ENCODE measurements around the gene WWC1. TPM values are rescaled to one million over a fixed set of nuclear protein-coding genes. Genes with fewer than 3 reads are reported as not detected.

WWC1 gene
- total RNA-seq, 1 experiment from 2014 or later: 52.6 TPM

GRCh38 chr5:168359820-168360460 is 68.5 kb downstream of the WWC1 start:
- ChIA-PET RAD21 (ENCODE audit: low non-redundant PET in 1 of 2, low total read pairs in 2 of 2, uncharacterized antibody in 2 of 2, unreplicated experiment in 2 of 2) (interaction anchor here in 1 of 2 experiments (0.6 kb wide), 1 partner anchor 31 kb away, joined by 5 read pairs; no protein-coding TSS in a partner anchor), POLR2A (interaction anchor here (0.7 kb wide), 1 partner anchor 35 kb away, joined by 3 read pairs; no protein-coding TSS in a partner anchor), CTCF (no interaction called here)
- peaks cover 93% of the 10 kb centered on the region for H3K79me2 ChIP-seq (ENCODE audit: insufficient read depth, low read length)
- peaks cover 5% of the 10 kb centered on the region; the same call in 1 of the 2 replicates for H4K20me1 ChIP-seq (ENCODE audit: insufficient read depth)
- peaks cover 33 to 85% of the 10 kb centered on the region in 2 experiments for H3K4me1 ChIP-seq (ENCODE audit: control insufficient read depth in 1 of 2, insufficient read depth in 2 of 2, low read length in 2 of 2)
- H3K27me3 ChIP-seq (ENCODE audit: insufficient read depth, low read length): no peaks in the 10 kb centered on the region
- ATAC-seq (peak; percentile 65), DNase-seq (ENCODE audit: low read depth, low spot score) (peak; percentile 57)
- 0 out of 2 replicates have a peak overlapping the region, but pooled peaks have one; percentile 3 for H3K9ac ChIP-seq (ENCODE audit: low read length)
- H2AFZ ChIP-seq (ENCODE audit: low read depth, low read length, poor library complexity, severe bottlenecking): no peak overlapping the region
- no peaks in the 10 kb centered on the region for H3K36me3 ChIP-seq (ENCODE audit: control insufficient read depth in 1 of 2, insufficient read depth in 2 of 2, low read length in 2 of 2)
- peak overlapping the region in 1 of 2 experiments; percentile 23; a peak in 1 of 4 replicates for H3K4me3 ChIP-seq (replicated peaks in 1 of 2; ENCODE audit: low read depth in 1 of 2, low read length in 2 of 2)
- H3K27ac ChIP-seq (ENCODE audit: low read depth, low read length): no peak overlapping the region
- peak overlapping the region; percentile 55 for H3K4me2 ChIP-seq (ENCODE audit: low read length)
- H3K9me2 ChIP-seq (ENCODE audit: insufficient read depth): no peaks in the 10 kb centered on the region
- H3K9me3 ChIP-seq (ENCODE audit: control insufficient read depth in 1 of 2, insufficient read depth in 1 of 2, low read depth in 1 of 2, low read length in 2 of 2): no peaks in the 10 kb centered on the region
- intact Hi-C loops (cut with micrococcal nuclease): no loop called here
- BruUV-seq (replicated peaks): no TSS peak
- TF ChIP-seq ZFX (IDR thresholded peaks at IDR 0.05) (no peak), CTCF (IDR thresholded peaks at IDR 0.05 in 2 of 3, conservative IDR thresholded peaks at IDR 0.05 in 1 of 3; ENCODE audit: borderline replicate concordance in 1 of 3, insufficient read depth in 1 of 3, low read depth in 2 of 3, low read length in 2 of 3) (no peak), TCF7L2 (IDR thresholded peaks at IDR 0.05; ENCODE audit: borderline replicate concordance, extremely low read depth, insufficient read depth, insufficient read length) (no peak), MAX (IDR thresholded peaks at IDR 0.05) (0 out of 2 replicates have a peak, but pooled peaks have one; percentile 14), CEBPB (IDR thresholded peaks at IDR 0.05; ENCODE audit: low read depth) (0 out of 2 replicates have a peak, but pooled peaks have one; percentile 38), EZH2 (IDR thresholded peaks at IDR 0.05) (no peak), ELF1 (IDR thresholded peaks at IDR 0.05; ENCODE audit: borderline replicate concordance, low read depth) (no peak), EGR1 (IDR thresholded peaks at IDR 0.05; ENCODE audit: low read depth) (no peak), SRF (IDR thresholded peaks at IDR 0.05; ENCODE audit: low read depth) (no peak), YY1 (IDR thresholded peaks at IDR 0.05; ENCODE audit: extremely low read depth, insufficient replicate concordance, low read depth, low read length) (no peak), POLR2AphosphoS5 (IDR thresholded peaks at IDR 0.05; ENCODE audit: low read depth, low read length) (no peak), ZBTB33 (IDR thresholded peaks at IDR 0.05; ENCODE audit: extremely low read depth, insufficient replicate concordance, low read length) (no peak), RAD21 (IDR thresholded peaks at IDR 0.05; ENCODE audit: low read depth) (peak; percentile 32), FOSL1 (IDR thresholded peaks at IDR 0.05; ENCODE audit: low read depth) (peak; percentile 54; the same call in 1 of the 2 replicates), SIN3A (IDR thresholded peaks at IDR 0.05; ENCODE audit: low read depth) (peak; percentile 45; the same call in 1 of the 2 replicates), POLR2A (IDR thresholded peaks at IDR 0.05; ENCODE audit: borderline replicate concordance, extremely low read depth, insufficient read depth, insufficient read length) (no peak), JUND (IDR thresholded peaks at IDR 0.05) (peak; percentile 61), ATF3 (IDR thresholded peaks at IDR 0.05) (no peak), ZNF274 (IDR thresholded peaks at IDR 0.05; ENCODE audit: low read depth, low read length) (no peak)
